Gastroesophageal sphincter (tissue), 3 donors: Measurements from ENCODE around the gene KCNF1.

Experiments used
- CTCF ChIP-seq, 4 experiments: fragments of 200-600 bp in 2 of 4; fragments of 450-650 bp in 2 of 4; sonication (generic) in 1 of 4; IDR thresholded peaks; one replicate each; pipeline ENCODE4 v1.5.1; 2017 to 2019; ENCODE audit warnings: antibody characterized with exemption in 4 of 4, mild to moderate bottlenecking in 2 of 4, moderate library complexity in 2 of 4
- POLR2AphosphoS5 ChIP-seq: sonication (generic); formaldehyde crosslinking; IDR thresholded peaks from one replicate; pipeline ENCODE4 v1.6.1; 2017; ENCODE audit warnings: antibody characterized with exemption

- TF ChIP-seq CTCF (IDR thresholded peaks at IDR 0.05) (no peak), POLR2AphosphoS5 (no peak)
Observed at GRCh38 chr2:10905006-10905861, 6.5 kb upstream of the KCNF1 start.
